HepG2 (cell line): ENCODE measurements around the gene COMMD7. TPM values are rescaled to one million over a fixed set of nuclear protein-coding genes. Genes with fewer than 3 reads are reported as not detected.
A peak's percentile ranks its signal among the peaks of the same experiment; 100 is the strongest.

ENCODE experiments used
- ATAC-seq: fragments of 200-7000 bp; cut with Tn5 transposase; 3 replicates; pipeline ENCODE4 v1.9.1; 2020; ENCODE audit warnings: mild to moderate bottlenecking, moderate library complexity
- BruUV-seq: library from RNA; stranded (reverse); fragments of 400-500 nt; replicated peaks from 2 replicates; lab custom pipeline; 2021; lab: Mats Ljungman, UMichigan
- CTCF ChIA-PET: fragments of 300-600 bp; formaldehyde crosslinking; extraction: SDS; loops from one replicate; lab custom pipeline; 2021; ENCODE audit warnings: low total read pairs, inconsistent platforms, low intra/inter-chr PET ratio; lab: Yijun Ruan, JAX
- POLR2A ChIA-PET: fragments of 350-600 bp; sonication (Branson Sonifier 250); formaldehyde crosslinking; loops from one replicate; lab custom pipeline; 2020; ENCODE audit warnings: antibody characterized with exemption, inconsistent platforms; lab: Yijun Ruan, JAX
- DNase-seq: peaks from one replicate; pipeline ENCODE4 v3.0.0-alpha.2; 2015; ENCODE audit warnings: low spot score
- FAIRE-seq: peaks from 3 replicates; lab custom pipeline; 2011; peaks lifted over from hg19 to GRCh38; lab: Jason Lieb, UNC
- H2AFZ ChIP-seq: one replicate; pipeline ENCODE4 v1.6.1; 2011; ENCODE audit warnings: low read length, inconsistent platforms
- H3K27ac ChIP-seq: fragments of 300-600 bp; 3 replicates; pipeline ENCODE4 v1.8.0; 2011; ENCODE audit warnings: mixed run types, mild to moderate bottlenecking, mixed read lengths, low read length, inconsistent platforms; ENCODE audit not compliant: insufficient read depth; ENCODE audit errors: extremely low read length
- H3K27me3 ChIP-seq, 2 experiments: fragments of 200-600 bp in 1 of 2; 2 replicates in 1 of 2; 3 replicates in 1 of 2; pipeline versions ENCODE4 v1.6.0 to v1.8.0; 2011; ENCODE audit warnings: low read length in 2 of 2, mild to moderate bottlenecking in 2 of 2, moderate library complexity in 2 of 2, inconsistent platforms in 1 of 2; ENCODE audit not compliant: insufficient read depth in 2 of 2, control insufficient read depth in 1 of 2
- H3K36me3 ChIP-seq, 2 experiments: fragments of 200-600 bp in 1 of 2; replicated peaks in 1 of 2; 2 replicates in 1 of 2; 3 replicates in 1 of 2; pipeline versions ENCODE4 v1.5.1 to v1.8.0; 2011; ENCODE audit warnings: low read length in 2 of 2, inconsistent platforms in 1 of 2; ENCODE audit not compliant: insufficient read depth in 2 of 2, control insufficient read depth in 1 of 2
- H3K4me1 ChIP-seq: 2 replicates; pipeline ENCODE4 v1.5.1; 2012; ENCODE audit warnings: low read length, inconsistent platforms; ENCODE audit not compliant: insufficient read depth
- H3K4me2 ChIP-seq: 2 replicates; pipeline ENCODE4 v1.6.0; 2011; ENCODE audit warnings: low read depth, low read length, inconsistent platforms
- H3K4me3 ChIP-seq, 3 experiments: fragments of 200-600 bp in 1 of 3; sonication (generic), shearing (Covaris generic) in 1 of 3; replicated peaks in 1 of 3; 2 replicates each; pipeline ENCODE4 v1.5.1; 2011 to 2016; ENCODE audit warnings: low read length in 3 of 3, inconsistent platforms in 2 of 3, low read depth in 2 of 3, mild to moderate bottlenecking in 2 of 3, control low read depth in 1 of 3, mixed read lengths in 1 of 3; ENCODE audit not compliant: insufficient read depth in 1 of 3
- H3K79me2 ChIP-seq: one replicate; pipeline ENCODE4 v1.6.1; 2011; ENCODE audit warnings: low read length, inconsistent platforms; ENCODE audit not compliant: insufficient read depth
- H3K9ac ChIP-seq: 2 replicates; pipeline ENCODE4 v1.6.0; 2011; ENCODE audit warnings: mild to moderate bottlenecking, low read depth, low read length, inconsistent platforms; ENCODE audit not compliant: insufficient read depth
- H3K9me3 ChIP-seq: 2 replicates; pipeline ENCODE4 v1.5.1; 2012; ENCODE audit warnings: mild to moderate bottlenecking, low read length
- H4K20me1 ChIP-seq: 2 replicates; pipeline ENCODE4 v1.6.0; 2011; ENCODE audit warnings: inconsistent platforms, mild to moderate bottlenecking, low read length, moderate library complexity; ENCODE audit not compliant: insufficient read depth
- ETV6 ChIP-seq: sonication (generic); formaldehyde crosslinking; conservative IDR thresholded peaks from 2 replicates; pipeline ENCODE4 v1.4.0; 2020; ENCODE audit warnings: missing genetic modification reagents
- NFATC3 ChIP-seq: sonication (generic); formaldehyde crosslinking; IDR thresholded peaks from 2 replicates; pipeline ENCODE4 v1.5.1; 2020; ENCODE audit warnings: mild to moderate bottlenecking, missing genetic modification reagents
- PBX3 ChIP-seq: sonication (generic); formaldehyde crosslinking; IDR thresholded peaks from 2 replicates; pipeline ENCODE4 v1.8.1; 2023; ENCODE audit warnings: missing genetic modification reagents, inconsistent platforms, borderline replicate concordance
- SIX1 ChIP-seq: sonication (generic); formaldehyde crosslinking; IDR thresholded peaks from 2 replicates; pipeline ENCODE4 v1.4.0; 2020; ENCODE audit warnings: missing genetic modification reagents, borderline replicate concordance
- SMAD1 ChIP-seq: sonication (generic); formaldehyde crosslinking; IDR thresholded peaks from 2 replicates; pipeline ENCODE4 v1.4.0; 2020; ENCODE audit warnings: missing genetic modification reagents, low read depth, mild to moderate bottlenecking, borderline replicate concordance
- ZFP36L2 ChIP-seq: sonication (generic); formaldehyde crosslinking; IDR thresholded peaks from 2 replicates; pipeline ENCODE4 v1.4.0; 2020; ENCODE audit warnings: missing genetic modification reagents
- ZNF230 ChIP-seq: sonication (generic); formaldehyde crosslinking; IDR thresholded peaks from 2 replicates; pipeline ENCODE4 v1.4.0; 2020; ENCODE audit warnings: mild to moderate bottlenecking, missing genetic modification reagents
- in situ Hi-C: cut with HindIII; loops from 2 replicates; pipeline ENCODE4 v1.10.0; 2017; ENCODE audit warnings: low pct_unique_long_range_greater_than_20kb; ENCODE audit not compliant: extremely low pct_ligation_motif_present
- intact Hi-C: fragments of 100-400 bp; cut with micrococcal nuclease; formaldehyde crosslinking; loops from one replicate; pipeline ENCODE4 v1.10.0; 2022; ENCODE audit not compliant: unreplicated experiment
- polyA plus RNA-seq, 8 experiments: library from polyadenylated mRNA; depleted of rRNA in 3 of 8; stranded (reverse) in 7 of 8; unstranded in 1 of 8; fragments of >200 nt; fragmentation: Illumina TruSeq in 4 of 8; extraction: Trizol in 4 of 8; gene quantifications; 2 replicates each; pipeline versions ENCODE4 v1.2.1 to v1.2.3, GENCODE V29; 2011 to 2016; ENCODE audit warnings: low read depth in 4 of 8, missing spikeins in 1 of 8, mixed read lengths in 1 of 8; ENCODE audit not compliant: insufficient read depth in 1 of 8
- total RNA-seq, 5 experiments: library from RNA; depleted of rRNA; stranded (reverse); fragments of >200 nt; fragmentation: Illumina TruSeq; extraction: Trizol; gene quantifications; 2 replicates each; pipeline ENCODE4 v1.2.3, GENCODE V29; 2016; ENCODE audit warnings: low read depth in 1 of 5
- TF ChIP-seq, protein P1 (sequence below): sonication (generic); formaldehyde crosslinking; IDR thresholded peaks from 2 replicates; pipeline ENCODE4 v1.5.1; 2020; ENCODE audit warnings: mild to moderate bottlenecking, missing genetic modification reagents, moderate library complexity
- TF ChIP-seq, protein P2 (sequence below): sonication (generic); formaldehyde crosslinking; IDR thresholded peaks from 2 replicates; pipeline ENCODE4 v1.4.0; 2020; ENCODE audit warnings: mild to moderate bottlenecking, missing genetic modification reagents

Gene COMMD7
- total and polyA plus RNA-seq, 2 of the 13 experiments (the other 11 are each of a cell fraction or from before 2014, with no cell fraction given): 42.1 to 53.3 TPM

DNA sequence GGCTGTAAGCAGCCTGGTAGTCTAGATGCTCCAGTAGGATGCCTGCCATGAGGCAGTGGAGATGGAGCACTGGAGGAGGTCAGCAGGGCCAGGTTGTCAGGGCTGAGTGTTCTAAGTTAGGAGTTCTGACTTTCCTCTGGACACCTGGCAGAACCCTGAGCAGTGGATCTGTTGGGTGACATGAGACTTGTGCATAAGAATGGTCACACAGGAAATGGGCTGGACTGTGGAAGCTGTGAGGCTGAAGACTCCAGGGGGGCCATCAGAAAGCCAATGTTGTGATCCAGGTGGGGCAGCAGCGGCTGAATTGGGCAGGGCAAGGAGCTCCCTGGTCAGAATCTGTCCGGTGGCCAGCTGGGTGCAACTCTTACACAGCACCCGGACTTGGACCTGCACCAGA lies 45.7 kb downstream of the COMMD7 start (continued):
- TF ChIP-seq, protein P1, sequence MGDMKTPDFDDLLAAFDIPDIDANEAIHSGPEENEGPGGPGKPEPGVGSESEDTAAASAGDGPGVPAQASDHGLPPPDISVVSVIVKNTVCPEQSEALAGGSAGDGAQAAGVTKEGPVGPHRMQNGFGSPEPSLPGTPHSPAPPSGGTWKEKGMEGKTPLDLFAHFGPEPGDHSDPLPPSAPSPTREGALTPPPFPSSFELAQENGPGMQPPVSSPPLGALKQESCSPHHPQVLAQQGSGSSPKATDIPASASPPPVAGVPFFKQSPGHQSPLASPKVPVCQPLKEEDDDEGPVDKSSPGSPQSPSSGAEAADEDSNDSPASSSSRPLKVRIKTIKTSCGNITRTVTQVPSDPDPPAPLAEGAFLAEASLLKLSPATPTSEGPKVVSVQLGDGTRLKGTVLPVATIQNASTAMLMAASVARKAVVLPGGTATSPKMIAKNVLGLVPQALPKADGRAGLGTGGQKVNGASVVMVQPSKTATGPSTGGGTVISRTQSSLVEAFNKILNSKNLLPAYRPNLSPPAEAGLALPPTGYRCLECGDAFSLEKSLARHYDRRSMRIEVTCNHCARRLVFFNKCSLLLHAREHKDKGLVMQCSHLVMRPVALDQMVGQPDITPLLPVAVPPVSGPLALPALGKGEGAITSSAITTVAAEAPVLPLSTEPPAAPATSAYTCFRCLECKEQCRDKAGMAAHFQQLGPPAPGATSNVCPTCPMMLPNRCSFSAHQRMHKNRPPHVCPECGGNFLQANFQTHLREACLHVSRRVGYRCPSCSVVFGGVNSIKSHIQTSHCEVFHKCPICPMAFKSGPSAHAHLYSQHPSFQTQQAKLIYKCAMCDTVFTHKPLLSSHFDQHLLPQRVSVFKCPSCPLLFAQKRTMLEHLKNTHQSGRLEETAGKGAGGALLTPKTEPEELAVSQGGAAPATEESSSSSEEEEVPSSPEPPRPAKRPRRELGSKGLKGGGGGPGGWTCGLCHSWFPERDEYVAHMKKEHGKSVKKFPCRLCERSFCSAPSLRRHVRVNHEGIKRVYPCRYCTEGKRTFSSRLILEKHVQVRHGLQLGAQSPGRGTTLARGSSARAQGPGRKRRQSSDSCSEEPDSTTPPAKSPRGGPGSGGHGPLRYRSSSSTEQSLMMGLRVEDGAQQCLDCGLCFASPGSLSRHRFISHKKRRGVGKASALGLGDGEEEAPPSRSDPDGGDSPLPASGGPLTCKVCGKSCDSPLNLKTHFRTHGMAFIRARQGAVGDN (CRISPR knock-in tag): peak; percentile 32; the same call in 1 of the 2 replicates
- no peak for TF ChIP-seq ETV6

DNA sequence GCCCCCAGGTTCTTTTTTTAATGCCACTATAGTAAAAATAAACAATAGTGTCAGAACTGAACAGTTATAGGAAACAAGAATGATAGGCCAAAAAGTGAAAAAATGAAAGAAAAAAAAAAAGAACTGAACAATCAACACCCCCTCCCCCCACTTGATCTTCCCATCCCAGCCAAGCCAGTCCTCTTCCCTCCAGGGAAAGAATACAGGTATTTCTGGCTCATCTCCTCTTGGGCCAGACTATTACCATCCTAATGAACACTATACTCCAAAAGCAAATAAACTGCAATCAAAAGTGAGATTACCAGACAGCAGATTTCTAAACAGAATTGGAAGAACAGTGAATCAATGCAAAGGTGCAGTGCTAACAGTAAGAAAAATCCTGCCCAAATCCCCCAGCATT lies 48.2 kb downstream of the COMMD7 start:
- in situ Hi-C loops: no loop called here
- H4K20me1 ChIP-seq: no peaks in the 10 kb centered on the region
- H3K27me3 ChIP-seq: no peaks in the 10 kb centered on the region
- no peak for DNase-seq
- no peaks in the 10 kb centered on the region for H3K36me3 ChIP-seq
- H3K79me2 ChIP-seq: no peaks in the 10 kb centered on the region
- intact Hi-C loops: no loop called here
- H3K4me2 ChIP-seq: no peak overlapping the region
- no peak overlapping the region for H3K9ac ChIP-seq
- no peak overlapping the region for H2AFZ ChIP-seq
- H3K4me1 ChIP-seq: no peaks in the 10 kb centered on the region
- no peak for ATAC-seq
- H3K4me3 ChIP-seq: no peak overlapping the region
- no peaks in the 10 kb centered on the region for H3K9me3 ChIP-seq
- peak; percentile 23 for FAIRE-seq
- ChIA-PET POLR2A (interaction anchor here (0.7 to 1.1 kb wide), 2 partner anchors 14 to 1608 kb away, joined by 3 to 4 read pairs; partner anchors contain the start of gene AHCY), CTCF (no interaction called here)
- no TSS peak for BruUV-seq
- no peak overlapping the region for H3K27ac ChIP-seq
- TF ChIP-seq NFATC3 (CRISPR knock-in tag): no peak
- TF ChIP-seq SIX1 (CRISPR knock-in tag): no peak
- TF ChIP-seq, protein P2, sequence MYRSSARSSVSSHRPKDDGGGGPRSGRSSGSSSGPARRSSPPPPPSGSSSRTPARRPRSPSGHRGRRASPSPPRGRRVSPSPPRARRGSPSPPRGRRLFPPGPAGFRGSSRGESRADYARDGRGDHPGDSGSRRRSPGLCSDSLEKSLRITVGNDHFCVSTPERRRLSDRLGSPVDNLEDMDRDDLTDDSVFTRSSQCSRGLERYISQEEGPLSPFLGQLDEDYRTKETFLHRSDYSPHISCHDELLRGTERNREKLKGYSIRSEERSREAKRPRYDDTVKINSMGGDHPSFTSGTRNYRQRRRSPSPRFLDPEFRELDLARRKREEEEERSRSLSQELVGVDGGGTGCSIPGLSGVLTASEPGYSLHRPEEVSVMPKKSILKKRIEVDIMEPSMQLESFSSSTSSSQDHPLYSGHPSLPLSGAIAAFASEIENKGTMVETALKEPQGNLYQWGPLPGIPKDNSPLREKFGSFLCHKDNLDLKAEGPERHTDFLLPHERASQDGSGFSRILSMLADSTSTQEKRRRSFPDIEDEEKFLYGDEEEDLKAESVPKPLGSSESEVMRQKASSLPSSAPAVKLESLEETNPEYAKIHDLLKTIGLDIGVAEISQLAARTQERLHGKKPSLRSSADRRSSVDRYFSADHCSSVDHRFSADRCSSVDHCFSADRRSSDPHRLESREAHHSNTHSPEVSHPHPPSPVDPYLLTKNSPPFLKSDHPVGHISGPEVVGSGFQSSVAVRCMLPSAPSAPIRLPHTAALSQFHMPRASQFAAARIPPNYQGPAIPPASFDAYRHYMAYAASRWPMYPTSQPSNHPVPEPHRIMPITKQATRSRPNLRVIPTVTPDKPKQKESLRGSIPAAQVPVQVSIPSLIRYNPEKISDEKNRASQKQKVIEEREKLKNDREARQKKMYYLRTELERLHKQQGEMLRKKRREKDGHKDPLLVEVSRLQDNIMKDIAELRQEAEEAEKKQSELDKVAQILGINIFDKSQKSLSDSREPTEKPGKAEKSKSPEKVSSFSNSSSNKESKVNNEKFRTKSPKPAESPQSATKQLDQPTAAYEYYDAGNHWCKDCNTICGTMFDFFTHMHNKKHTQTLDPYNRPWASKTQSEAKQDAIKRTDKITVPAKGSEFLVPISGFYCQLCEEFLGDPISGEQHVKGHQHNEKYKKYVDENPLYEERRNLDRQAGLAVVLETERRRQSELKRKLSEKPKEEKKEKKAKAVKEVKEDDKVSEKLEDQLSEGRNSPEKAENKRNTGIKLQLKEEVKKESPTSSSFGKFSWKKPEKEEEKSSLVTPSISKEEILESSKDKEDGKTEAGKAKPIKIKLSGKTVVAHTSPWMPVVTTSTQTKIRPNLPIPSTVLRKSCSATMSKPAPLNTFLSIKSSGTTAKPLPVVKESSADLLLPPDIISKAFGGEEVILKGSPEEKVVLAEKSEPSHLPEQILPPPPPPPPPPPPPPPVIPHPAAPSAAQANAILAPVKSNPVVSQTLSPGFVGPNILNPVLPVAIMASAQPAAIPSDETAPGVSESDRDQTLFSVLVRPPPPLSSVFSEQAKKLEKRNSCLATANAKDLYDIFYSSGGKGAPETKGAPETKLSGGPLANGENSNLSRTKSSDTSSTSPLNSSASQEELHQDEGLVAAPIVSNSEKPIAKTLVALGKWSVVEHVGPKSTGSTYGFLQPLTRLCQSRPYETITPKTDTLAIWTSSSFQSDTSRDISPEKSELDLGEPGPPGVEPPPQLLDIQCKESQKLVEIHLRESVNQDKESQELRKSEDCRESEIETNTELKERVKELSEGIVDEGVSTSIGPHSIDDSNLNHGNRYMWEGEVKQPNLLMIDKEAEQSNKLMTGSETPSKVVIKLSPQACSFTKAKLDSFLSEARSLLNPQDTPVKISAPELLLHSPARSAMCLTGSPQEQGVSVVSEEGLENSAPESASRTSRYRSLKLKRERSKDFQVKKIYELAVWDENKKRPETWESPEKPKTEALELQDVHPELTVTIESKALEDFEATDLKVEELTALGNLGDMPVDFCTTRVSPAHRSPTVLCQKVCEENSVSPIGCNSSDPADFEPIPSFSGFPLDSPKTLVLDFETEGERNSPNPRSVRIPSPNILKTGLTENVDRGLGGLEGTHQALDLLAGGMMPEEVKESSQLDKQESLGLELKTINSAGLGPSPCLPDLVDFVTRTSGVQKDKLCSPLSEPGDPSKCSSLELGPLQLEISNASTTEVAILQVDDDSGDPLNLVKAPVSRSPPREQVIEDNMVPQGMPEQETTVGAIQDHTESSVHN (CRISPR knock-in tag): no peak
- no peak for TF ChIP-seq PBX3
- no peak for TF ChIP-seq SMAD1 (CRISPR knock-in tag)
- no peak for TF ChIP-seq ZNF230
- no peak for TF ChIP-seq ZFP36L2 (CRISPR knock-in tag)
